ENCODE data around the gene SESN2.
"Not testable (repeated sequence)": the region's sequence is repeated elsewhere in the genome, so short reads cannot be mapped to it uniquely, and the experiment has no call there.

GRCh38 chr1:28327431-28327830 lies 68.1 kb downstream of the SESN2 start:
- not testable (repeated sequence) for TF ChIP-seq EZH2 (IDR thresholded peaks at IDR 0.05; ENCODE audit: borderline replicate concordance, control insufficient read depth, low read depth, low read length); TAF1 (IDR thresholded peaks at IDR 0.05; ENCODE audit: borderline replicate concordance, low read depth, low read length); MYC (IDR thresholded peaks at IDR 0.05; ENCODE audit: insufficient read depth, insufficient read length, insufficient replicate concordance, low read length, severe bottlenecking); CBX3 (IDR thresholded peaks at IDR 0.05; ENCODE audit: borderline replicate concordance, low read depth); SIN3A (IDR thresholded peaks at IDR 0.05; ENCODE audit: low read depth, low read length); EGR1 (IDR thresholded peaks at IDR 0.05; ENCODE audit: borderline replicate concordance in 1 of 2, low read depth in 2 of 2, low read length in 2 of 2); POLR2AphosphoS5 (IDR thresholded peaks at IDR 0.05; ENCODE audit: low read length); SMC3 (IDR thresholded peaks at IDR 0.05; ENCODE audit: borderline replicate concordance, low read length); HDGF (IDR thresholded peaks at IDR 0.05); SPI1 (IDR thresholded peaks at IDR 0.05; ENCODE audit: borderline replicate concordance, insufficient read depth, low read depth, low read length)
- TF ChIP-seq, protein P1, sequence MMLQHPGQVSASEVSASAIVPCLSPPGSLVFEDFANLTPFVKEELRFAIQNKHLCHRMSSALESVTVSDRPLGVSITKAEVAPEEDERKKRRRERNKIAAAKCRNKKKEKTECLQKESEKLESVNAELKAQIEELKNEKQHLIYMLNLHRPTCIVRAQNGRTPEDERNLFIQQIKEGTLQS (IDR thresholded peaks at IDR 0.05; ENCODE audit: borderline replicate concordance, extremely low read depth, low read depth, low read length) = not testable (repeated sequence)
- TF ChIP-seq, protein P2, sequence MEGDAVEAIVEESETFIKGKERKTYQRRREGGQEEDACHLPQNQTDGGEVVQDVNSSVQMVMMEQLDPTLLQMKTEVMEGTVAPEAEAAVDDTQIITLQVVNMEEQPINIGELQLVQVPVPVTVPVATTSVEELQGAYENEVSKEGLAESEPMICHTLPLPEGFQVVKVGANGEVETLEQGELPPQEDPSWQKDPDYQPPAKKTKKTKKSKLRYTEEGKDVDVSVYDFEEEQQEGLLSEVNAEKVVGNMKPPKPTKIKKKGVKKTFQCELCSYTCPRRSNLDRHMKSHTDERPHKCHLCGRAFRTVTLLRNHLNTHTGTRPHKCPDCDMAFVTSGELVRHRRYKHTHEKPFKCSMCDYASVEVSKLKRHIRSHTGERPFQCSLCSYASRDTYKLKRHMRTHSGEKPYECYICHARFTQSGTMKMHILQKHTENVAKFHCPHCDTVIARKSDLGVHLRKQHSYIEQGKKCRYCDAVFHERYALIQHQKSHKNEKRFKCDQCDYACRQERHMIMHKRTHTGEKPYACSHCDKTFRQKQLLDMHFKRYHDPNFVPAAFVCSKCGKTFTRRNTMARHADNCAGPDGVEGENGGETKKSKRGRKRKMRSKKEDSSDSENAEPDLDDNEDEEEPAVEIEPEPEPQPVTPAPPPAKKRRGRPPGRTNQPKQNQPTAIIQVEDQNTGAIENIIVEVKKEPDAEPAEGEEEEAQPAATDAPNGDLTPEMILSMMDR (IDR thresholded peaks at IDR 0.05 in 2 of 3, conservative IDR thresholded peaks at IDR 0.05 in 1 of 3; ENCODE audit: control insufficient read depth in 2 of 3, extremely low read depth in 1 of 3, insufficient read depth in 1 of 3, low read depth in 3 of 3, low read length in 3 of 3) = not testable (repeated sequence)

All from GM12878 (cell line).